PC-3 (cell line): ENCODE data around the gene DRG1.

Source experiments
- EZH2phosphoT487 ChIP-seq: fragments of 300-600 bp; sonication (generic); IDR thresholded peaks from 2 replicates; pipeline ENCODE4 v1.6.1; 2018; ENCODE audit warnings: mild to moderate bottlenecking, antibody characterized with exemption, low read length, borderline replicate concordance
- TF ChIP-seq, protein P1 (sequence below): fragments of 300-600 bp; sonication (generic); conservative IDR thresholded peaks from 2 replicates; pipeline ENCODE4 v1.5.1; 2017; ENCODE audit warnings: antibody characterized with exemption, low read depth, mild to moderate bottlenecking, low read length

- TF ChIP-seq, protein P1, sequence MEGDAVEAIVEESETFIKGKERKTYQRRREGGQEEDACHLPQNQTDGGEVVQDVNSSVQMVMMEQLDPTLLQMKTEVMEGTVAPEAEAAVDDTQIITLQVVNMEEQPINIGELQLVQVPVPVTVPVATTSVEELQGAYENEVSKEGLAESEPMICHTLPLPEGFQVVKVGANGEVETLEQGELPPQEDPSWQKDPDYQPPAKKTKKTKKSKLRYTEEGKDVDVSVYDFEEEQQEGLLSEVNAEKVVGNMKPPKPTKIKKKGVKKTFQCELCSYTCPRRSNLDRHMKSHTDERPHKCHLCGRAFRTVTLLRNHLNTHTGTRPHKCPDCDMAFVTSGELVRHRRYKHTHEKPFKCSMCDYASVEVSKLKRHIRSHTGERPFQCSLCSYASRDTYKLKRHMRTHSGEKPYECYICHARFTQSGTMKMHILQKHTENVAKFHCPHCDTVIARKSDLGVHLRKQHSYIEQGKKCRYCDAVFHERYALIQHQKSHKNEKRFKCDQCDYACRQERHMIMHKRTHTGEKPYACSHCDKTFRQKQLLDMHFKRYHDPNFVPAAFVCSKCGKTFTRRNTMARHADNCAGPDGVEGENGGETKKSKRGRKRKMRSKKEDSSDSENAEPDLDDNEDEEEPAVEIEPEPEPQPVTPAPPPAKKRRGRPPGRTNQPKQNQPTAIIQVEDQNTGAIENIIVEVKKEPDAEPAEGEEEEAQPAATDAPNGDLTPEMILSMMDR: no peak
- TF ChIP-seq EZH2phosphoT487: no peak
These were observed 41.3 kb downstream of the DRG1 start for GRCh38 chr22:31440681-31441080.
